Mesothelial cell of epicardium (in vitro differentiated cells): ENCODE results near the gene SLC30A3. TPM values are rescaled to one million over a fixed set of nuclear protein-coding genes. Genes with fewer than 3 reads are reported as not detected.

Experiments
- DNase-seq, 2 experiments: peaks; one replicate each; pipeline ENCODE4 v3.0.0; 2021; ENCODE audit warnings: low spot score in 2 of 2; ENCODE audit not compliant: unreplicated experiment in 2 of 2
- H3K27ac Mint-ChIP-seq: 2 replicates; pipeline ENCODE4 v1.8.0; 2021; ENCODE audit warnings: mixed read lengths
- H3K27me3 Mint-ChIP-seq: 2 replicates; pipeline ENCODE4 v1.8.0; 2021; ENCODE audit warnings: low read depth, mixed read lengths
- H3K36me3 Mint-ChIP-seq: 2 replicates; pipeline ENCODE4 v1.8.0; 2021; ENCODE audit warnings: mixed read lengths
- H3K4me1 Mint-ChIP-seq: 2 replicates; pipeline ENCODE4 v1.8.0; 2021; ENCODE audit warnings: mixed read lengths
- H3K4me3 Mint-ChIP-seq: 2 replicates; pipeline ENCODE4 v1.8.0; 2021; ENCODE audit warnings: mild to moderate bottlenecking, moderate library complexity, mixed read lengths
- H3K9me3 Mint-ChIP-seq: 2 replicates; pipeline ENCODE4 v1.8.0; 2021; ENCODE audit warnings: mixed read lengths
- CTCF ChIP-seq: fragments of 200-600 bp; sonication (generic); IDR thresholded peaks from one replicate; pipeline ENCODE4 v1.5.0; 2021; ENCODE audit warnings: antibody characterized with exemption; ENCODE audit not compliant: unreplicated experiment
- total RNA-seq: library from RNA; stranded (reverse); gene quantifications from 3 replicates; pipeline ENCODE4 v1.2.1, GENCODE V29; 2021

SLC30A3 gene
- total RNA-seq, 1 donor from 2014 or later, result 3.1 TPM

- Mint-ChIP-seq H3K27ac (no peak overlapping the region), H3K9me3 (no peaks in the 10 kb centered on the region), H3K4me3 (no peak overlapping the region), H3K27me3 (no peaks in the 10 kb centered on the region), H3K4me1 (no peaks in the 10 kb centered on the region), H3K36me3 (peaks cover 39% of the 10 kb centered on the region)
- no peak for TF ChIP-seq CTCF
- no peak for DNase-seq
Observed at GRCh38 chr2:27237341-27237945, 25.4 kb downstream of the SLC30A3 start.

GRCh38 chr2:27236626-27237025, 26.2 kb downstream of the SLC30A3 start:
- Mint-ChIP-seq H3K9me3 (no peaks in the 10 kb centered on the region), H3K36me3 (peaks cover 36% of the 10 kb centered on the region), H3K27me3 (no peaks in the 10 kb centered on the region), H3K27ac (no peak overlapping the region), H3K4me1 (no peaks in the 10 kb centered on the region), H3K4me3 (no peak overlapping the region)
- DNase-seq, result no peak
- TF ChIP-seq CTCF, result no peak

GRCh38 chr2:27236136-27236535, 26.7 kb downstream of the SLC30A3 start:
- TF ChIP-seq CTCF, result no peak
- H3K27me3 Mint-ChIP-seq, result no peaks in the 10 kb centered on the region
- H3K4me1 Mint-ChIP-seq, result no peaks in the 10 kb centered on the region
- H3K9me3 Mint-ChIP-seq, result no peaks in the 10 kb centered on the region
- no peak for DNase-seq
- H3K4me3 Mint-ChIP-seq, result no peak overlapping the region
- H3K27ac Mint-ChIP-seq, result no peak overlapping the region
- H3K36me3 Mint-ChIP-seq, result peaks cover 40% of the 10 kb centered on the region

- Mint-ChIP-seq H3K4me1 (no peaks in the 10 kb centered on the region), H3K27me3 (no peaks in the 10 kb centered on the region), H3K27ac (no peak overlapping the region), H3K36me3 (peaks cover 35% of the 10 kb centered on the region), H3K9me3 (no peaks in the 10 kb centered on the region), H3K4me3 (no peak overlapping the region)
- DNase-seq, result no peak
- no peak for TF ChIP-seq CTCF
Observed at GRCh38 chr2:27233341-27233740, 29.5 kb downstream of the SLC30A3 start.

GRCh38 chr2:27231921-27232320, 30.9 kb downstream of the SLC30A3 start:
- Mint-ChIP-seq H3K36me3 (peaks cover 37% of the 10 kb centered on the region), H3K9me3 (no peaks in the 10 kb centered on the region), H3K27me3 (no peaks in the 10 kb centered on the region), H3K4me3 (no peak overlapping the region), H3K27ac (no peak overlapping the region), H3K4me1 (no peaks in the 10 kb centered on the region)
- no peak for DNase-seq
- TF ChIP-seq CTCF, result no peak

- no peaks in the 10 kb centered on the region for H3K9me3 Mint-ChIP-seq
- peaks cover 47% of the 10 kb centered on the region for H3K36me3 Mint-ChIP-seq
- no peak overlapping the region for H3K27ac Mint-ChIP-seq
- H3K4me1 Mint-ChIP-seq, result no peaks in the 10 kb centered on the region
- no peak for DNase-seq
- no peak for TF ChIP-seq CTCF
- no peak overlapping the region for H3K4me3 Mint-ChIP-seq
- no peaks in the 10 kb centered on the region for H3K27me3 Mint-ChIP-seq
Observed at GRCh38 chr2:27227501-27227900, 35.3 kb downstream of the SLC30A3 start.
